Retinal pigment epithelial cell (primary cell): ENCODE results near the gene ATPAF1.

ENCODE experiments used
- DNase-seq: peaks from one replicate; pipeline ENCODE4 v3.0.0-alpha.2; 2010; ENCODE audit warnings: low read depth
- H3K4me3 ChIP-seq: 2 replicates; pipeline ENCODE4 v1.5.1; 2011; ENCODE audit warnings: mild to moderate bottlenecking, low read length, control low read depth, moderate library complexity
- TF ChIP-seq, protein P1 (sequence below): conservative IDR thresholded peaks from 2 replicates; pipeline ENCODE4 v1.5.1; 2011; ENCODE audit warnings: low read depth, low read length, control low read depth, inconsistent platforms

Gene ATPAF1

DNA sequence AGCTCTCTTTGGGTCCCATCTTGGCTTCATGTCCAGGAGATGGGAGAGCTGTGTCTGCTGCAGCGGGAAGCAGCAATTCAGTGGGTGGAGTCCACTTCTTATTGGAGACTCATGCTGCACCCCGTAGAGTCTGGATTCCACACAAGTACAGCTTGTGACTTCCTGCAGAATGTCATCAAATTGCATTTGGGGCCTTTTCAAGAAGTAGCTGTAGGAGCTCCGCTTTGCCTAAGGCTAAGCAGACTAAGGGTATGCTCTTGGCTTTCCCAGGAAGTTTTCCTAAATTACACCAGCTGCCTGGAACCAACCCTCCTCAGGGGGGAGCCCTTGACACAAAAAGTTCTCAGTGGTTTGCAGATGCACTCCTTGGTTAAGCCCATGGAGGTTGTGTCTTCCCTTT is 45.8 kb downstream of the ATPAF1 start:
- no peak overlapping the region for H3K4me3 ChIP-seq
- no peak for DNase-seq
- TF ChIP-seq, protein P1, sequence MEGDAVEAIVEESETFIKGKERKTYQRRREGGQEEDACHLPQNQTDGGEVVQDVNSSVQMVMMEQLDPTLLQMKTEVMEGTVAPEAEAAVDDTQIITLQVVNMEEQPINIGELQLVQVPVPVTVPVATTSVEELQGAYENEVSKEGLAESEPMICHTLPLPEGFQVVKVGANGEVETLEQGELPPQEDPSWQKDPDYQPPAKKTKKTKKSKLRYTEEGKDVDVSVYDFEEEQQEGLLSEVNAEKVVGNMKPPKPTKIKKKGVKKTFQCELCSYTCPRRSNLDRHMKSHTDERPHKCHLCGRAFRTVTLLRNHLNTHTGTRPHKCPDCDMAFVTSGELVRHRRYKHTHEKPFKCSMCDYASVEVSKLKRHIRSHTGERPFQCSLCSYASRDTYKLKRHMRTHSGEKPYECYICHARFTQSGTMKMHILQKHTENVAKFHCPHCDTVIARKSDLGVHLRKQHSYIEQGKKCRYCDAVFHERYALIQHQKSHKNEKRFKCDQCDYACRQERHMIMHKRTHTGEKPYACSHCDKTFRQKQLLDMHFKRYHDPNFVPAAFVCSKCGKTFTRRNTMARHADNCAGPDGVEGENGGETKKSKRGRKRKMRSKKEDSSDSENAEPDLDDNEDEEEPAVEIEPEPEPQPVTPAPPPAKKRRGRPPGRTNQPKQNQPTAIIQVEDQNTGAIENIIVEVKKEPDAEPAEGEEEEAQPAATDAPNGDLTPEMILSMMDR = peak; percentile 51

DNA sequence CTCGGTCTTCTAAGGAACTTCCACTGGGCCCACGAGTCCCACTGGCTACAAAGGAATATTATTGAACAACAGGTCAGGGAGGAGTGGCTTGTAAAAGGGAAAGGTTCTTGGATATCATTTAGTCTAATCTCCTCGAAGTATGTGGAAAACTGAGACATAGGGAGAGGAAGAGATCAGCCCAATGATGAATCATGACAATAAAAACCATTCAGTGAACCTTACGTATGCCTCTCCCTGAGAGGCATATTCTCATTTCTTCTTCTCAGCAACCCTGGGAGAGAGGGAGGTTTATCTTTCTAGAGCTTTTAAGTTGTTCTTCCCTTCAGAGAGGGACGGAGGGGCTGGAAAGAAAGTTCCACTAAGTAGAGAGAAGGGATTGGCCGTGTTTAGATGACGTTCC is 46.2 kb downstream of the ATPAF1 start:
- no peak overlapping the region for H3K4me3 ChIP-seq
- DNase-seq = no peak
- TF ChIP-seq, protein P1 = no peak

DNA sequence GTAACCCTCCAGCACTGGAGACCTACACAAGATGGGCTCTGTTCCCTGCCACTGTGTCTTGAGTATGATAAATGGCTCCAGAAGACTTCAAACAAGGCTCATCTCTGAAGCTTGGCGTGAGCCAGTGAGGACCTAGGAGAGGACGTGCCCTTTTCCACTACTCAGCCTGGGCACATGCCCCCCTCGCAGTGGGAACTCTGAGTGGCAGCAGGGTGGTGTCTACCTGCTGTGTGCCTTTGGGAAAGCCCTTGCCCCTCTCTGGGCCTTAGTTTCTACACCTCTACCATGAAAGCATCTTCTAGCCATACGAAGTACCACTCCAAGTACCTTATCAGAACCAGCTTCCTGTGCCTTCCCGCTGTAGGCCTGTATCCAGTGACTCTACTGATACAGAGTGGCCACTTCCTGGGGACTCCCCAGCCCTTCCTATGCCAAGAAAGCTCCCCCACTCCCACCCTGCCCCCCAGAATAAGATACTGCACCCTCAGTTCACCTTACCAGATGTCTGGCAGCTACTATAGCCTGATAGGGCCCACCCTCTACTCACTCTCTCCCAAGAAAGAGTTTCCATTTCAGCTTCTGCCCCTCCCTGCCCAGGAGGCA is 48.4 kb downstream of the ATPAF1 start:
- H3K4me3 ChIP-seq = no peak overlapping the region
- DNase-seq = no peak
- TF ChIP-seq, protein P1 = no peak

DNA sequence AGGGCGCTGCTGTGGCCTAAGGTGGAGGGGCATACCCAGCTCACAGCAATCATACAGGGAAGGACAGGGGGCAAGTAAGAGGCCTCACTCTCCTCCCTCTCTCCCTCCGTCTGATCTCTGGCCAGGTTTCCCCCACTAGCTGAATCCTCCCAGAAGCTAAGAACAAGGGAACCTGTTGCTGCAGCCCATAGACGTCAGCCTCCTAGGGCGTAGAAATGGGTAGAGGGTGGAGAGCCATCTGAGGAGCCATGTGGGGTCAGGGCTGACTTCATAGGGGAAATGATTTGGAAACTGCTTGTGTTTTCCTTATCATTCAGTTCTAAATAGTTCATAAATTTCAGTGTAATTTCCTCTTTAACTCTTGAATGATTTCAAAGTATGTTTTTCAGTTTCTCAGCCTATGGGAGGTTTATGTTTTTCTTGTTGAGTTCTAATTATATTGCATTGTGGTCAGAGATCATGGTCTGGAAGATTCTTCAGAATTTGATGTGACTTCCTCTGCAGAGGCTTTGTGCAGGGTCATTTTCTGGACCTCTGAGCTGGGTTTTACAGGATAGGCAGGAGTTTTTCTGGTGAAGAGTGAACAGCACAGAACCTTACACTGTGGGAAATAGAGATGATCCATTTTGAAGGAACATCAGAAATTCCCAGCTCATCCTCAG is 49.3 kb downstream of the ATPAF1 start:
- TF ChIP-seq, protein P1 = no peak
- DNase-seq = no peak
- no peak overlapping the region for H3K4me3 ChIP-seq

DNA sequence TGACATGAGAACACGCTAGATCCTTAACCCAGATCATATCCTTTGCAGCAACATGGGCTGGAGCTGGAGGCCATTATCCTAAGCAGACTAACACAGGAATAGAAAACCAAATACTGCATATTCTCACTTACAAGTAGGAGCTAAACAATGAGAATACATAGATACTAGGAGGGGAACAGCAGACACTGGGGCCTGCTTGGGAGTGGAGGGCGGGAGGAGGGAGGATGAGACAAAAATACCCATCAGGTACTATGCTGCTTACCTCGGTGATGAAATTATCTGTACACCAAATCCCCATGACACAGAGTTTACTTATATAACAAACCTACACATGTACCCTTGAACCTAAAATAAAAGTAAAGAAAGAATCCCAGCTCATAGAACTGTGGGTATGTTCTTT is 50.3 kb downstream of the ATPAF1 start:
- no peak for DNase-seq
- H3K4me3 ChIP-seq = no peak overlapping the region
- TF ChIP-seq, protein P1 = no peak

DNA sequence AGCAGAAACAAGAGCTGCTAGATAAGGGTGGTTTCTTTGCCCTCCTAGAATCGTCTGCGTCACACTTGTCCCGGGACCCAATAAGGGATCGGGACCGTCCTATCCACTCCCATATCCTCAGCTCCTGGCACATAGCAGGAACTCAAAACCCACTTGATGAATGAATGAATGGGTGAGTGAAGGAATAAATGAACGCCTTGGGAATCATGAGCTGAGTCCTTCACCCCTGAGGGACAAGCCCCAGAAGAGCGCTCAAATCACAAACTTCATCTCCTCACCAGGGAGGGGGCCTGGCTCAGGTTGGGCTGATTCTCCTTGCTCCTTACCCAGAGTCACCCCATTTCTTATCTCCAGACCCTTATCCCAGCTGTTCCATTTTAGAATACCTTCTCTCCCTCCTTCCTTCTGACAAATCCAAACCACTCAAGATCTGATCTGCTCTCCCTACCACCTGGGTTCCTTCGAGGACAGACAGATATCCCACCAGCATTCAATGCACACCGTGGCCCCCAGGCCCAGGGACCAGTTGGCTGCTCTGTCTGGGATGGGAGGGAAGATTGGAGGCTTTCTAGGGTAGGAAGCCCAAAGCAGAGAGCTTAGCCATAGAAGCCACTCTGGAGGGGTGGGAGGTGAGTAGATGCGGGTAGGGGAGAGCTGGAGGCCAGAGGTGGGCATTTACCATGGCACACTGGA is 50.9 kb downstream of the ATPAF1 start:
- DNase-seq = no peak
- TF ChIP-seq, protein P1 = no peak
- H3K4me3 ChIP-seq = peak overlapping the region; percentile 73
